AG04450 (cell line): ENCODE data around the gene SLC6A11. TPM values are rescaled to one million over a fixed set of nuclear protein-coding genes. Genes with fewer than 3 reads are reported as not detected.

Source experiments
- CTCF ChIA-PET: fragments of 300-600, 350-600 bp; formaldehyde crosslinking; extraction: SDS; loops from one replicate; lab custom pipeline; 2022; ENCODE audit warnings: antibody characterized with exemption, inconsistent platforms; lab: Charles Lee
- POLR2A ChIA-PET: fragments of 350-600 bp; formaldehyde crosslinking; extraction: SDS; loops from one replicate; lab custom pipeline; 2021; ENCODE audit warnings: antibody characterized with exemption, inconsistent platforms; lab: Yijun Ruan, JAX
- DNase-seq: peaks from one replicate; pipeline ENCODE4 v3.0.0-alpha.2; 2011; ENCODE audit warnings: low read depth, low spot score
- H3K27ac ChIP-seq: one replicate; pipeline ENCODE4 v1.5.1; 2012; ENCODE audit warnings: low read depth, low read length, control low read depth
- H3K27me3 ChIP-seq: one replicate; pipeline ENCODE4 v1.6.0; 2012; ENCODE audit warnings: low read length; ENCODE audit not compliant: control insufficient read depth, insufficient read depth
- H3K4me3 ChIP-seq: 2 replicates; pipeline ENCODE4 v1.5.1; 2011; ENCODE audit warnings: mild to moderate bottlenecking, low read depth, low read length, control low read depth
- H3K9me3 ChIP-seq: 2 replicates; pipeline ENCODE4 v1.5.1; 2012; ENCODE audit warnings: low read length; ENCODE audit not compliant: control insufficient read depth, insufficient read depth
- CTCF ChIP-seq: IDR thresholded peaks from 2 replicates; pipeline ENCODE4 v1.5.1; 2011; ENCODE audit warnings: low read depth, low read length, control low read depth, inconsistent platforms
- polyA plus RNA-seq: library from polyadenylated mRNA; depleted of rRNA; stranded (reverse); fragments of >200 nt; gene quantifications from 2 replicates; pipeline ENCODE4 v1.2.3, GENCODE V29; 2011; rRNA removed

Gene SLC6A11
- polyA plus RNA-seq, 1 experiment, result not detected

DNA sequence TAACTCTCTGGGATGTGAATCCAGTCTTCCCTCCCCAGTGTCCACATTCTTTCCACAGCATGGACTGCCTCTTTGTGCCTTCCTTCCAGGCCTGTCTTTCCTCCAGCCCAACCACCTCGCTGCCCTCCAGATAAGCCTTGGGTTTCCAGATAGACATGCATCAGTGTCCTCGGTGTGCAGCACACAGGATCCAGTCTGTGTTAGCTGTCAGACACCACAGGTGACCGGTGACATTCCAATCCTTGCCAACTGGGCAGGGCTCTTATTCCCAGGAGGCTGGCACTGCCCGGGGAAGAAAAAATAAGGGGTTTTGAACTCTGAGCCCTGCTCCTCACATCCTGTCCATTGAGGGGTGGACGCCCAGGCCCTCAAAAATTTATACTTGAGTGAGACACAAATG, 170.6 kb downstream of the SLC6A11 start:
- H3K4me3 ChIP-seq, result no peak overlapping the region
- ChIA-PET POLR2A (no interaction called here), CTCF (no interaction called here)
- DNase-seq, result no peak
- H3K9me3 ChIP-seq, result no peaks in the 10 kb centered on the region
- no peak overlapping the region for H3K27ac ChIP-seq
- peaks cover 30% of the 10 kb centered on the region for H3K27me3 ChIP-seq
- no peak for TF ChIP-seq CTCF

GRCh38 chr3:10988001-10988665, 172.1 kb downstream of the SLC6A11 start:
- TF ChIP-seq CTCF, result no peak
- peaks cover 38% of the 10 kb centered on the region for H3K27me3 ChIP-seq
- no peak overlapping the region for H3K27ac ChIP-seq
- no peaks in the 10 kb centered on the region; the same call in 1 of the 2 replicates for H3K9me3 ChIP-seq
- ChIA-PET POLR2A (no interaction called here), CTCF (no interaction called here)
- DNase-seq, result no peak
- H3K4me3 ChIP-seq, result no peak overlapping the region

DNA sequence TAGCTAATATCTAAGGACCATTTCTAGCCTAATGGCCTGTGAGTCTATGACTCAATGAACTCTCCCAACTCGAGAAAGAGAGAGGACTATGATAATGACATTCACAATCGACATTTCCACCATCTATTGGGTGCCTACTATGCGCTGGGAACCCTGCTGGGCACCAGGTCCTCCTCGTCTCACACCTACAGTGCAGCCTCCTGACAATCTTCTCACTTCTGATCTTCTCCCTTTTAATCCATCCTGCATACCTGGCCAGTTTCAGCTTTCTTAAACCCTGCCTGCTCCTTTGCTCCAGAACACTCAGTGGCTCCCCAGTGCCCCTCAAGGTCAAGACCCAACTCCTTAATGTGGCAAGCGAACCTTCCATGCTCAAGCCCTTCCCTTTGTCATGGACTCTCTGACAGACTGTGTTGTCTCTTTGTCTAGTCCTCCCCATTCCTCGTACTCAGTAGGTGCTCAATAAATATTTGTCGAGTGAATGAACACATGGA, 173.0 kb downstream of the SLC6A11 start:
- DNase-seq, result no peak
- Histone ChIP-seq H3K9me3 (no peaks in the 10 kb centered on the region; the same call in 1 of the 2 replicates), H3K27ac (no peak overlapping the region), H3K27me3 (peaks cover 47% of the 10 kb centered on the region), H3K4me3 (no peak overlapping the region)
- ChIA-PET CTCF (no interaction called here), POLR2A (no interaction called here)
- TF ChIP-seq CTCF, result no peak

Other genes with a start within 250 kb of the SLC6A11 start
- gene SLC6A1, start 176.5 kb downstream of the SLC6A11 start, polyA plus RNA-seq, result not detected in 2 replicates